HepG2 (cell line): Measurements from ENCODE around the gene EFCAB8. TPM values are rescaled to one million over a fixed set of nuclear protein-coding genes. Genes with fewer than 3 reads are reported as not detected.

Experiments used
- CCDC6 ChIP-seq: sonication (generic); formaldehyde crosslinking; IDR thresholded peaks from 2 replicates; pipeline ENCODE4 v1.8.1; 2022; ENCODE audit warnings: mild to moderate bottlenecking, missing genetic modification reagents, moderate library complexity
- CHD4 ChIP-seq: fragments of 200-600 bp; sonication (generic); IDR thresholded peaks from 2 replicates; pipeline ENCODE4 v1.7.0; 2017; ENCODE audit warnings: mild to moderate bottlenecking, low read length, borderline replicate concordance
- FOXA1 ChIP-seq, 2 experiments: fragments of 450-650 bp in 1 of 2; sonication (generic) in 1 of 2; formaldehyde crosslinking in 1 of 2; IDR thresholded peaks; 2 replicates each; pipeline versions ENCODE4 v1.4.0 to v1.6.1; 2016 to 2020; ENCODE audit warnings: missing genetic modification reagents in 1 of 2
- JUND ChIP-seq: sonication (generic); formaldehyde crosslinking; IDR thresholded peaks from 2 replicates; pipeline ENCODE4 v1.8.0; 2022; ENCODE audit warnings: mild to moderate bottlenecking, missing genetic modification reagents
- KDM5A ChIP-seq: fragments of 200-600 bp; sonication (generic); IDR thresholded peaks from 2 replicates; pipeline ENCODE4 v1.7.0; 2018; ENCODE audit warnings: antibody characterized with exemption, mild to moderate bottlenecking, low read length, borderline replicate concordance
- MAFK ChIP-seq, 2 experiments: IDR thresholded peaks in 1 of 2; conservative IDR thresholded peaks in 1 of 2; 2 replicates each; pipeline ENCODE4 v1.6.1; 2011; ENCODE audit warnings: improper control_type of control experiment in 2 of 2, low read length in 2 of 2
- MIXL1 ChIP-seq: IDR thresholded peaks from 2 replicates; pipeline ENCODE4 v1.6.1; 2016
- NAIF1 ChIP-seq: sonication (generic); formaldehyde crosslinking; IDR thresholded peaks from 2 replicates; pipeline ENCODE4 v1.5.0; 2020; ENCODE audit warnings: mild to moderate bottlenecking, missing genetic modification reagents, borderline replicate concordance
- NFIB ChIP-seq: sonication (generic); formaldehyde crosslinking; IDR thresholded peaks from 2 replicates; pipeline ENCODE4 v1.9.0; 2021; ENCODE audit warnings: missing genetic modification reagents, mild to moderate bottlenecking, borderline replicate concordance
- NFKBIZ ChIP-seq: IDR thresholded peaks from 2 replicates; pipeline ENCODE4 v1.6.1; 2018; ENCODE audit warnings: missing genetic modification reagents, missing compliant biosample characterization
- REXO4 ChIP-seq: sonication (generic); formaldehyde crosslinking; IDR thresholded peaks from 2 replicates; pipeline ENCODE4 v1.8.0; 2022; ENCODE audit warnings: missing genetic modification reagents, mild to moderate bottlenecking, borderline replicate concordance
- TCF7L2 ChIP-seq: IDR thresholded peaks from 2 replicates; pipeline ENCODE4 v1.6.1; 2011; ENCODE audit warnings: mild to moderate bottlenecking, low read depth, low read length, moderate library complexity
- TRIM22 ChIP-seq: fragments of 450-650 bp; IDR thresholded peaks from 2 replicates; pipeline ENCODE4 v1.6.1; 2017
- ZNF18 ChIP-seq: sonication (generic); formaldehyde crosslinking; IDR thresholded peaks from 2 replicates; pipeline ENCODE4 v1.8.0; 2022; ENCODE audit warnings: mild to moderate bottlenecking, missing genetic modification reagents; ENCODE audit not compliant: insufficient replicate concordance
- ZNF180 ChIP-seq: sonication (generic); formaldehyde crosslinking; IDR thresholded peaks from 2 replicates; pipeline ENCODE4 v1.4.0; 2020; ENCODE audit warnings: low read depth, missing genetic modification reagents, borderline replicate concordance
- ZNF207 ChIP-seq: fragments of 450-650 bp; IDR thresholded peaks from 2 replicates; pipeline ENCODE4 v1.6.1; 2016; ENCODE audit warnings: antibody characterized with exemption, borderline replicate concordance
- ZNF652 ChIP-seq: IDR thresholded peaks from 2 replicates; pipeline ENCODE4 v1.6.1; 2016; ENCODE audit warnings: low read depth, borderline replicate concordance
- ZNF788 ChIP-seq: sonication (generic); formaldehyde crosslinking; IDR thresholded peaks from 2 replicates; pipeline ENCODE4 v1.5.0; 2020; ENCODE audit warnings: mild to moderate bottlenecking, missing genetic modification reagents, borderline replicate concordance
- polyA plus RNA-seq, 8 experiments: library from polyadenylated mRNA; depleted of rRNA in 3 of 8; stranded (reverse) in 7 of 8; unstranded in 1 of 8; fragments of >200 nt; fragmentation: Illumina TruSeq in 4 of 8; extraction: Trizol in 4 of 8; gene quantifications; 2 replicates each; pipeline versions ENCODE4 v1.2.1 to v1.2.3, GENCODE V29; 2011 to 2016; ENCODE audit warnings: low read depth in 4 of 8, missing spikeins in 1 of 8, mixed read lengths in 1 of 8; ENCODE audit not compliant: insufficient read depth in 1 of 8
- total RNA-seq, 5 experiments: library from RNA; depleted of rRNA; stranded (reverse); fragments of >200 nt; fragmentation: Illumina TruSeq; extraction: Trizol; gene quantifications; 2 replicates each; pipeline ENCODE4 v1.2.3, GENCODE V29; 2016; ENCODE audit warnings: low read depth in 1 of 5
- TF ChIP-seq, protein P1 (sequence below): sonication (generic); formaldehyde crosslinking; IDR thresholded peaks from 2 replicates; pipeline ENCODE4 v1.4.0; 2020; ENCODE audit warnings: missing genetic modification reagents, borderline replicate concordance
- TF ChIP-seq, protein P2 (sequence below): sonication (generic); IDR thresholded peaks from 2 replicates; pipeline ENCODE4 v1.6.1; 2016; ENCODE audit warnings: low read depth, borderline replicate concordance
- TF ChIP-seq, protein P3 (sequence below): sonication (generic); formaldehyde crosslinking; IDR thresholded peaks from 2 replicates; pipeline ENCODE4 v1.8.0; 2022; ENCODE audit warnings: mild to moderate bottlenecking, missing genetic modification reagents, moderate library complexity

EFCAB8 gene
- total and polyA plus RNA-seq, 2 of the 13 experiments (the other 11 are each of a cell fraction or from before 2014, with no cell fraction given), result 0.15 to 0.22 TPM

DNA sequence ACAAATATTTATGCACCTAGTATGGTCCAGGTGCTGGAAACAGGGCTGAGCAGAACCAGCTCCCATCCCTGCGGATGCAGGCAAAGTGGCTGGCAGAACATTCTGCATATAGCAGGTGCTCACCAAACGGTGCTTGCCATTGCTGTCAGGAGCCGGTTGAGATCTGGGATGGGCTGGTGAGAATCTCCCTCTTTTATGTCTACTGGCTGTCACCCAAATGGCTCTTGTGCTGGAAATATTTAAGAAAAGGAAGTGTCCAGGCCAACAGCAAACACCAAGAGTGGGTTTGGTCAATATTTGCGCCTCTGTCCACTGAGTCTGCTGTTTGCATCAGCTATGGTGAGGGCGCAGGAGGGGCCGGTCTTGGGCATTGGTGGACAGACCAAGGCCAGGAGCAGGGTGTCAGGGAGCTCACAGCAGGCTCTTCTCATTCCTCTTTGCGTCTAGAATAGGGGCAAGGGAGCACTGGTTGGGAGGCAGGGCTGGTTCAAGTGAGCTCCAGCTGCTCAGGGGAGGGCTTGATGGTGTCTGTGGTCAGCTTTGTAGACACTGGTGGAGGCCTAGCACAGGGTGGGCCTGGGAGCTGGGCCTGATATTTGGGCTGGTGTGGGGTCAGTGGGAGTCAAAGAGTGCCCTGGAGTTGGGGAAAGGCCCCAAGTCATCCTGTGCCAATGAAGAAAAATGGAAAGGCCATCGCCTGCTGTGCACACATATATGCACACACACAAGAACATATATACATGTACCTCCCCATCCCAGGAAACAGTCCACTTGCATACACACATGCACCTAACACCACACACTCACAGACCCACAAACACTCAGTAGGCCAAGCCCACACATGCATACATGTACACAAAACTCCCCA lies 147.4 kb downstream of the EFCAB8 start (continued):
- TF ChIP-seq FOXA1 (IDR thresholded peaks at IDR 0.05) (no peak), FOXA1 (CRISPR knock-in tag; IDR thresholded peaks at IDR 0.05) (peak; percentile 99), TCF7L2 (no peak), JUND (peak; percentile 82), ZNF18 (CRISPR knock-in tag) (peak; percentile 96), TRIM22 (no peak), ZNF788 (CRISPR knock-in tag) (peak; percentile 99), CHD4 (no peak), MAFK (conservative IDR thresholded peaks at IDR 0.05 in 1 of 2, IDR thresholded peaks at IDR 0.05 in 1 of 2; ENCODE audit: low read length in 2 of 2) (no peak), REXO4 (CRISPR knock-in tag) (no peak), ZNF207 (no peak), ZNF652 (CRISPR knock-in tag) (peak; percentile 28; the same call in 1 of the 2 replicates), ZNF180 (CRISPR knock-in tag) (no peak), CCDC6 (no peak), NFIB (no peak), NAIF1 (CRISPR knock-in tag) (no peak), MIXL1 (peak; percentile 95), NFKBIZ (CRISPR knock-in tag) (peak; percentile 96; the same call in 1 of the 2 replicates), KDM5A (no peak)
- TF ChIP-seq, protein P1, sequence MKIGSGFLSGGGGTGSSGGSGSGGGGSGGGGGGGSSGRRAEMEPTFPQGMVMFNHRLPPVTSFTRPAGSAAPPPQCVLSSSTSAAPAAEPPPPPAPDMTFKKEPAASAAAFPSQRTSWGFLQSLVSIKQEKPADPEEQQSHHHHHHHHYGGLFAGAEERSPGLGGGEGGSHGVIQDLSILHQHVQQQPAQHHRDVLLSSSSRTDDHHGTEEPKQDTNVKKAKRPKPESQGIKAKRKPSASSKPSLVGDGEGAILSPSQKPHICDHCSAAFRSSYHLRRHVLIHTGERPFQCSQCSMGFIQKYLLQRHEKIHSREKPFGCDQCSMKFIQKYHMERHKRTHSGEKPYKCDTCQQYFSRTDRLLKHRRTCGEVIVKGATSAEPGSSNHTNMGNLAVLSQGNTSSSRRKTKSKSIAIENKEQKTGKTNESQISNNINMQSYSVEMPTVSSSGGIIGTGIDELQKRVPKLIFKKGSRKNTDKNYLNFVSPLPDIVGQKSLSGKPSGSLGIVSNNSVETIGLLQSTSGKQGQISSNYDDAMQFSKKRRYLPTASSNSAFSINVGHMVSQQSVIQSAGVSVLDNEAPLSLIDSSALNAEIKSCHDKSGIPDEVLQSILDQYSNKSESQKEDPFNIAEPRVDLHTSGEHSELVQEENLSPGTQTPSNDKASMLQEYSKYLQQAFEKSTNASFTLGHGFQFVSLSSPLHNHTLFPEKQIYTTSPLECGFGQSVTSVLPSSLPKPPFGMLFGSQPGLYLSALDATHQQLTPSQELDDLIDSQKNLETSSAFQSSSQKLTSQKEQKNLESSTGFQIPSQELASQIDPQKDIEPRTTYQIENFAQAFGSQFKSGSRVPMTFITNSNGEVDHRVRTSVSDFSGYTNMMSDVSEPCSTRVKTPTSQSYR (CRISPR knock-in tag), result peak; percentile 78; the same call in 1 of the 2 replicates
- TF ChIP-seq, protein P2, sequence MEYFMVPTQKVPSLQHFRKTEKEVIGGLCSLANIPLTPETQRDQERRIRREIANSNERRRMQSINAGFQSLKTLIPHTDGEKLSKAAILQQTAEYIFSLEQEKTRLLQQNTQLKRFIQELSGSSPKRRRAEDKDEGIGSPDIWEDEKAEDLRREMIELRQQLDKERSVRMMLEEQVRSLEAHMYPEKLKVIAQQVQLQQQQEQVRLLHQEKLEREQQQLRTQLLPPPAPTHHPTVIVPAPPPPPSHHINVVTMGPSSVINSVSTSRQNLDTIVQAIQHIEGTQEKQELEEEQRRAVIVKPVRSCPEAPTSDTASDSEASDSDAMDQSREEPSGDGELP, result peak; percentile 83; the same call in 1 of the 2 replicates
- TF ChIP-seq, protein P3, sequence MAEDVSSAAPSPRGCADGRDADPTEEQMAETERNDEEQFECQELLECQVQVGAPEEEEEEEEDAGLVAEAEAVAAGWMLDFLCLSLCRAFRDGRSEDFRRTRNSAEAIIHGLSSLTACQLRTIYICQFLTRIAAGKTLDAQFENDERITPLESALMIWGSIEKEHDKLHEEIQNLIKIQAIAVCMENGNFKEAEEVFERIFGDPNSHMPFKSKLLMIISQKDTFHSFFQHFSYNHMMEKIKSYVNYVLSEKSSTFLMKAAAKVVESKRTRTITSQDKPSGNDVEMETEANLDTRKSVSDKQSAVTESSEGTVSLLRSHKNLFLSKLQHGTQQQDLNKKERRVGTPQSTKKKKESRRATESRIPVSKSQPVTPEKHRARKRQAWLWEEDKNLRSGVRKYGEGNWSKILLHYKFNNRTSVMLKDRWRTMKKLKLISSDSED (CRISPR knock-in tag), result 0 out of 2 replicates have a peak, but pooled peaks have one; percentile 47
